Measurements from ENCODE around the gene KDM4B.
A peak's percentile ranks its signal among the peaks of the same experiment; 100 is the strongest.

Gene KDM4B

GRCh38 chr19:5112681-5113575, 144.0 kb downstream of the KDM4B start:
- DNase-seq: peak; percentile 9
- H3K36me3 ChIP-seq (replicated peaks): no peaks in the 10 kb centered on the region
- H3K4me3 ChIP-seq (ENCODE audit: low read depth, low read length): no peak overlapping the region
- H3K27ac ChIP-seq: peak overlapping the region; percentile 15
- no peaks in the 10 kb centered on the region for H3K27me3 ChIP-seq (replicated peaks)
- in situ Hi-C loops (cut with HindIII; ENCODE audit: low pct_ligation_motif_present, low sequenced_read_pairs): no loop called here
- TF ChIP-seq, protein P1, sequence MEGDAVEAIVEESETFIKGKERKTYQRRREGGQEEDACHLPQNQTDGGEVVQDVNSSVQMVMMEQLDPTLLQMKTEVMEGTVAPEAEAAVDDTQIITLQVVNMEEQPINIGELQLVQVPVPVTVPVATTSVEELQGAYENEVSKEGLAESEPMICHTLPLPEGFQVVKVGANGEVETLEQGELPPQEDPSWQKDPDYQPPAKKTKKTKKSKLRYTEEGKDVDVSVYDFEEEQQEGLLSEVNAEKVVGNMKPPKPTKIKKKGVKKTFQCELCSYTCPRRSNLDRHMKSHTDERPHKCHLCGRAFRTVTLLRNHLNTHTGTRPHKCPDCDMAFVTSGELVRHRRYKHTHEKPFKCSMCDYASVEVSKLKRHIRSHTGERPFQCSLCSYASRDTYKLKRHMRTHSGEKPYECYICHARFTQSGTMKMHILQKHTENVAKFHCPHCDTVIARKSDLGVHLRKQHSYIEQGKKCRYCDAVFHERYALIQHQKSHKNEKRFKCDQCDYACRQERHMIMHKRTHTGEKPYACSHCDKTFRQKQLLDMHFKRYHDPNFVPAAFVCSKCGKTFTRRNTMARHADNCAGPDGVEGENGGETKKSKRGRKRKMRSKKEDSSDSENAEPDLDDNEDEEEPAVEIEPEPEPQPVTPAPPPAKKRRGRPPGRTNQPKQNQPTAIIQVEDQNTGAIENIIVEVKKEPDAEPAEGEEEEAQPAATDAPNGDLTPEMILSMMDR (IDR thresholded peaks at IDR 0.05; ENCODE audit: low read depth, low read length, missing control alignments): no peak

- TF ChIP-seq, protein P1 (IDR thresholded peaks at IDR 0.05; ENCODE audit: low read depth, low read length, missing control alignments): no peak
- Histone ChIP-seq H3K36me3 (replicated peaks) (no peaks in the 10 kb centered on the region), H3K27me3 (replicated peaks) (no peaks in the 10 kb centered on the region), H3K27ac (peak overlapping the region; percentile 15), H3K4me3 (ENCODE audit: low read depth, low read length) (no peak overlapping the region)
- no peak for DNase-seq
- in situ Hi-C loops (cut with HindIII; ENCODE audit: low pct_ligation_motif_present, low sequenced_read_pairs): no loop called here
These were observed 145.0 kb downstream of the KDM4B start for GRCh38 chr19:5113633-5114586.

GRCh38 chr19:5114727-5115126, 145.8 kb downstream of the KDM4B start:
- no peak for DNase-seq
- Histone ChIP-seq H3K27me3 (replicated peaks) (no peaks in the 10 kb centered on the region), H3K27ac (no peak overlapping the region), H3K36me3 (replicated peaks) (no peaks in the 10 kb centered on the region), H3K4me3 (ENCODE audit: low read depth, low read length) (no peak overlapping the region)
- TF ChIP-seq, protein P1 (IDR thresholded peaks at IDR 0.05; ENCODE audit: low read depth, low read length, missing control alignments): no peak
- in situ Hi-C loops (cut with HindIII; ENCODE audit: low pct_ligation_motif_present, low sequenced_read_pairs): no loop called here

DNA sequence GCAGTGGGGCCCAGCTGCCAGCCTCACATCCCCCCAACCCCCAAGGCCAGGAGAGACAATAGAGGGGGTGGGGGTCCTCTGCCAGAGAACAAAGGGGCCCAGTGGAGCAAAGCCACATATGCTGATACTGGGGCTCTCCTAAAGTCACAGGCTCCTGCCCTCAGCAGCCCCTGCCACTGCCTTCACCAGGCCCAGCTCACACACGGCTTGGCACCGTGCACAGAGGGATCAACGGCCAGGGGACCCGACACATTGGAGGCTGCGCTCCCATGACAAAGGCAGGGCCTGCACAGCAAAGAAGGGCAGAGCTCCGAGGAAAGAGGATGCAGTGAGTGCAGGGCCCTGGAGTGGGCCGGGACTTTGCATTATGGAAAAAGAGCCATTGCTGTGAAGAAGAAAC, 146.4 kb downstream of the KDM4B start:
- TF ChIP-seq, protein P1 (IDR thresholded peaks at IDR 0.05; ENCODE audit: low read depth, low read length, missing control alignments): no peak
- DNase-seq: no peak
- in situ Hi-C loops (cut with HindIII; ENCODE audit: low pct_ligation_motif_present, low sequenced_read_pairs): no loop called here
- Histone ChIP-seq H3K27ac (no peak overlapping the region), H3K27me3 (replicated peaks) (no peaks in the 10 kb centered on the region), H3K36me3 (replicated peaks) (no peaks in the 10 kb centered on the region), H3K4me3 (ENCODE audit: low read depth, low read length) (no peak overlapping the region)

DNA sequence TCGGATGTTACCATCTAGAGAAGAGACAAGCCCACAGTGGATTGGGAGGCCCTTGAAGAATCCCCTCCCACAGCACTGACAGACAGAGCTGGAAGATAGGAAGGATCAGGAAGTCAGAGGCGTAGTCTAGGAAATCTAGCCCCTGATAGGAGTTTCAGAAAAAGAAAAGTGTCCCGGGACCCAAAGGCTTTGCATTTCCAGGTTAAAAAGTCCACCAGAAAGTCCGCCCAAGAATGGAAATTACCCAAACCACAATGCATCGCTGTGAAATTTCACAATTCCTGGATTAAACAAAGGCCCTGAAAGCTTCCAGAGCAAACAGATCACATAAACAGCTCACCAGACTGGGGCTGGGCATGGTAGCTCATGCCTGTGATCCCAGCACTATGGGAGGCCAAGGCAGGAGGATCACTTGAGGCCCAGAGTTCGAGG, 146.9 kb downstream of the KDM4B start:
- Histone ChIP-seq H3K36me3 (replicated peaks) (no peaks in the 10 kb centered on the region), H3K27ac (no peak overlapping the region), H3K27me3 (replicated peaks) (no peaks in the 10 kb centered on the region), H3K4me3 (ENCODE audit: low read depth, low read length) (no peak overlapping the region)
- TF ChIP-seq, protein P1 (IDR thresholded peaks at IDR 0.05; ENCODE audit: low read depth, low read length, missing control alignments): no peak
- in situ Hi-C loops (cut with HindIII; ENCODE audit: low pct_ligation_motif_present, low sequenced_read_pairs): no loop called here
- no peak for DNase-seq

All from brain microvascular endothelial cell (primary cell).